Measurements from ENCODE around the gene PCSK2. TPM values are rescaled to one million over a fixed set of nuclear protein-coding genes. Genes with fewer than 3 reads are reported as not detected.

PCSK2 gene
- polyA plus RNA-seq, 4 donors: 0.87 to 1.0 (median 0.94) TPM

DNA sequence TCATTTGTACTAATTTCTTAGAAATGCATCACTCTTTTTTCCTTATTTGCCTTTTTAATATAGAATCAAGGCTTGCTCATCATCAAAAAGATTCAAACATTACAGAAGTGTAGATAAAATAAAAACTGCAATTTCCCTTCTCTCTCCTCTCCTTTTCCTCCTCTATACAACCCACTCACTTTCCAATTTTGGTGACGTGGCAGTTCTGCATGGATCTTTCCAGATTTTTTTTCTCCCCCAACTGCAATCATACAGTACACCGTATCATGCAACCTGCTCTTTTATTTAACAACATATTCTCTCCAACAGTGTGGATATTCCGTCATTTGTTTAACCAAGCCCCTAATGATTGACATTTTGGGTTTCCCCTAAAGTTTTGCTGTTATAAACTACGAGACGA is 163.8 kb downstream of the PCSK2 start:
- no peak for DNase-seq (ENCODE audit: low read depth in 4 of 4, low spot score in 3 of 4)

DNA sequence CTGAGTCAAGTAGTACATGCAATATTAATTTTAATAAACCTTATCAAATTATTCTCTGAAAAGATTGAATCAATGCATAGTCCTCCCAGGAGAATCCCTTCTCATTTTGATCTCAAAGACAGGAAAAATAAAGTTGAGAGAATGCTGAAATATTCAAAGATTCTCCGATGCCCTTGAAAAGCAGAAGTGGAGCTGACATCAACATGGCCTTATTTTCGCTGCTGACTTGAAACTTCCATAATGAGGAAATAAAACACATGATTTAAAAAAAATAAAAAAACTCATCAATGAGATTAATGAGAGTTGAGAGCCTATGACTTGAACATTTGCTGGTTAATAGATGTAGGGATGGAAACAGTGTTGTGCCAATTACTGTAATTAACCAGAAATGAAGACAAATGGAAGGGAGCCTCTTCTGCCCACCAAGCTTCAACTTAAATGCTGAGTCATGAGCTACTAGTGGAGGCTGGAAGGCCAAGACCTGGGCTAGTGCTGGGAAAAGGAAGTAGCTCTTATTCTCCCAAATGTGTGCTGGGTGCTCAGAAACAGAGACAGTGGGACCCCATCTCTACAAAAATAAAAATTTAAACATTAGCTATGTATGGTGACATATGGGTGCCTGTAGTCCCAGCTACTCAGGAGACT is 164.4 kb downstream of the PCSK2 start:
- DNase-seq (ENCODE audit: low read depth in 4 of 4, low spot score in 3 of 4): no peak

DNA sequence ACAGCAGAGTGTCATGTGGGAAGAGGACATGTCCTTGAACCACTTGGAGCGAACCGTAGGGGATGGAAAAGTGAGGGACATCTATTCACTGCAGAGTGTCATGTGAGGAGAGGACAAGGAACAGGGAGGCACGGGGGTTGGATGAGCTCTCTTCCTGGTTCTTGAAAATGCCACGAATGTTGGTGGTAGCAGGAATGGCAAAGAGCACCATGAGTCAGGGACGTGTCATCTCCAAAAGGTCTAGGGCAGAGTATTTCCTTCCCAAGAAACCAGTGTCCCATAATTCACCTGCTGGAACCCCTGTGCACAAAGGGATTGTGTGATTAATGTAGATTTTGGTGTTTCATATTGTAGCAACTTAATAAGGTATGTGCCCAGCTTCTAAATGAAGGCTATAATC is 167.6 kb downstream of the PCSK2 start:
- DNase-seq (ENCODE audit: low read depth in 4 of 4, low spot score in 3 of 4): no peak

DNA sequence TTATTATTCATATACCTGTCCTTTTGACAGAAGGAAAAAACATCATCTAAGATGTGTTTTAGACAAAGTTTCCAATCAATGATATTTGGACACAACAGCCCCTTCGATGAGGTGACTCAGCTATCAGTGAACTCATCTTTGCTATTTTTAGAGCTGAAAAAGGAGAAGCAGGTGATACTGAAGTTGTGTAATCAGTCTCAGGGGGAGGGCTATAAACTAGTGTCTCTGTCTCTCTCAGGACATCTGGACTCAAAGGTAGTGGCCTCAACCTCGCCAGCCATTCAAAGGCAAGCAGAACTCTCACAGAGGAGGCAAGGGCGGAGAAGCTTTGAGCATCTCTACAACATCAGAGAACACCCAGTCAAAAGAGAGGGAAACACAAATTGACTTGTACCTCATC is 168.9 kb downstream of the PCSK2 start:
- DNase-seq (ENCODE audit: low read depth in 4 of 4, low spot score in 3 of 4): no peak

DNA sequence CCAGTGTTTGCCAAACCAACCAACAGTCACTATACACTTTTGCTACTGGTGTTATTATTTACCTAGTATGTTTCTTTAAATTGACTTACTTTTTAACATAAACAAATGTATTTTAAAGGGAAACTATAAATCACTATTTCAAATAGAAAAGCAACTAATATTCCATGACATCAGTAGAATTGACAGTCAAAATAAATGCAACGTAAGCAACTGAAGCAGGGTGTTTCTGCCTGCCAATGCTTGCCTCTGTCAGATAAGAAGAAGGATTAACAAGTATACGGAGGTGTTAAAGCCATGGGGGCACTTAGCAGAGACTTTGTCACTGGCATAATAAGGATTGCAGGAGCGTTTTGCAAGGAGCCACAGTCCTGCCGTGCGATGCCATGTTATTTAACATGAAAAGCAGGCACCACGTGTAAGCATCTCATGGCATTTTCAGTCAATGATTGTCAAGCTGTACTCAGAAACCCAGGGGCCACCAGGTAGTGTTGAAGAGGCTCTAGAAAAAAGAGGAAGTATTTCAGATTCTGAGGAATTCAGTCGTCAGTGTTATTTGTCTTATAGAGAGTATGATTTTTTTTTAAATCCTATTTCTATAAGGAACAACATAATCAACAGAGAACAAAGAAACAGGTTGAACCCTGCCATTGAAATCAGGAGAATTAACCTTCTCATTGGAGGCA is 172.6 kb downstream of the PCSK2 start:
- no peak for DNase-seq (ENCODE audit: low read depth in 4 of 4, low spot score in 3 of 4)

DNA sequence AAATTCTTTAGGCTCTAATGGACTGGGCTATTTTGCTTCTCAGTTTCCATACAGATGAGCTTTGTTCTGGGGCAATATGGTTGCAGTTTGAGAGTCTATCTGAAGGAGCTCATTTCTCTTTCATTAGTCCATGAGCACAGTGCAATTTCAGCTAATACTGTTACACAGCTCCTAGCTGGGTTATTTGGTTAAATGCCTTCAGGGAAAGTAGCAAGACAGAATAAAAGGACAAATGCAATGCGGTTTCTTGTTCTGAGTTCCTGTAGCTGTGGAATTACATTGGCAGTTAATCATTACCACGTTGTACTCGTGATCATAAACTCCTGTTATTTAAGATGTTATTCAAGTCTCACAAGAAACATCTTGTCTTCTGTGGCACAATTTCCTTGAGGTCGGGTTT is 176.6 kb downstream of the PCSK2 start:
- DNase-seq (ENCODE audit: low read depth in 4 of 4, low spot score in 3 of 4): peak in 2 of 4 donors; percentile 34 to 39

DNA sequence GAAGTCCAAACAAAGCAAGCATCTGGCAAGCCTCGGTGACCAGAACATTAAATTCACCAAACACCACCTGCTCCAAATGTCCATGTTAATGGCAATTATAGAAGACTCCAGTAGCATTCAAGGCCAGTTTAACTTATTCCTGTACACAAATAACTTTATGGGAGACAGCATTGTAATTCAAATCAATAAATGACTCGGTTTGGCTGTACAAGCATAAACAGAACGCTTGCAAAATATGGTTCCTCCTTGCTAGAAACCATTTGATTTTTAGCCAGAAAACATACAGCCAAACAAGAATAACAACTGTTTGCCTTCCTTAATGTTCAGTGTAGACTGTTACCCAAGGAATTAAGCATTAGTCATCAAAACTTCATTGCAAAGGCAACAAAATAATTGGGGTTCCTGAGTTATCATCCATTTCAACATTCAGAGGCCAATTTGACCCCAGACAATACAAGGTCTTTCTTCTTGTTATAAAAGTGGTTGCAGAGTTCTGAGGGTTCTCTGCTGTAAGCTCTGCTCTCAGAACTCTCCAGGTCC is 179.3 kb downstream of the PCSK2 start:
- DNase-seq (ENCODE audit: low read depth in 4 of 4, low spot score in 3 of 4): no peak

DNA sequence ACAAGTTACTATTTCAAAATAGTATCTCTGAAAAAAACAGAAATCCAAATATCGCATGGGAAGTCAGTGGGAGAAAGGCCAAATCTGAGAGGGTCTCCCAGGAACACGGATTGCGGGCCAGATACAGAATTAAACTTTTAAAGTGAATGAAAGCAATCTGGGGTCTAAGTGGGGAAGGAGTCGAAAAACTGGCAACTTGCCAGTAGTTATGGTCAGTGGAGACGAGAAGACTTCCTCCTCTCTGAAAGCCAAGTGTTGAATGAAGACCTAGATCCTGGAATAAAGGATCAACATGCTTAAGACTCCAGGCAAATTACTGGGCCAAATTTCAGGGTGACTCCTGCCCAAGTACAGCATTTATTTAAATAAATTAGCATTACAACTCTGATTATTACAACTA is 180.7 kb downstream of the PCSK2 start:
- DNase-seq (ENCODE audit: low read depth in 4 of 4, low spot score in 3 of 4): no peak

DNA sequence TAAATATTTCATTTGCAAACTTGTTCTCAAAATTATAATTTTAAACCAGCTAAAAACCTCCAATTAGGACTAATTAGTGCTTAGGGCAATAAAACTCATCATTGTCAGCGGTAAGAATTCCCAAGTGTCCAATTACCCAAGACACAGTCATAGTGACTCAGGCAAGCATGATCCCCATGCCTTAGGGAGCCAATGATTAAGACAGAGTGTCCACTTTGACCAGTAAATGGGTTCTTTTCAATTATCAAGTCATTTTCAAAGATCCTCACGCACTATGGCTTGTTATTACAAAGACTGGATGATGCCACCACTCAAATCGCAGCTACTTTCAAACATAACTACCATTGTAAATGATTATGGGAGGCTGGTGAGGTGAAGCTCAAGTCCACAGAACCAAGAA is 190.4 kb downstream of the PCSK2 start:
- DNase-seq (ENCODE audit: low read depth in 4 of 4, low spot score in 3 of 4): no peak

DNA sequence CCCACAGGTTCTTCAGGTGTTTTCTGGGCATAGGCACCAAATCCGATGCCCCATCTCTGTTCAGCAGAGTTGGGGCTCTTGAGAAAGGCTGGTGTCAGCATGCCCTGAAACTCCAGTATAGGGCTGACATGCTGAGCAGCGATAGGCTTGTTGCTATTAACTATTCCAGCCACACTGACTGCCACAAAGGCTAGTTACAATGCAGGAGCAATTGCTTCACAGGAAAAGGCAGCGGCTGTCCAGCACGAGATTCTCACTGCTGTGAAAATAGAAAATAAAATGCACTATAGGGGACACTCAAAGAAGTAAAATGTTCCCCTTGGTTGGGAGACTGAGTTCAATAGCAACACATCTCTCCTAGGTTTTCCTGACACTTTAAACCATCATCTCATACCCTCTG is 191.9 kb downstream of the PCSK2 start:
- DNase-seq (ENCODE audit: low read depth in 4 of 4, low spot score in 3 of 4): no peak

DNA sequence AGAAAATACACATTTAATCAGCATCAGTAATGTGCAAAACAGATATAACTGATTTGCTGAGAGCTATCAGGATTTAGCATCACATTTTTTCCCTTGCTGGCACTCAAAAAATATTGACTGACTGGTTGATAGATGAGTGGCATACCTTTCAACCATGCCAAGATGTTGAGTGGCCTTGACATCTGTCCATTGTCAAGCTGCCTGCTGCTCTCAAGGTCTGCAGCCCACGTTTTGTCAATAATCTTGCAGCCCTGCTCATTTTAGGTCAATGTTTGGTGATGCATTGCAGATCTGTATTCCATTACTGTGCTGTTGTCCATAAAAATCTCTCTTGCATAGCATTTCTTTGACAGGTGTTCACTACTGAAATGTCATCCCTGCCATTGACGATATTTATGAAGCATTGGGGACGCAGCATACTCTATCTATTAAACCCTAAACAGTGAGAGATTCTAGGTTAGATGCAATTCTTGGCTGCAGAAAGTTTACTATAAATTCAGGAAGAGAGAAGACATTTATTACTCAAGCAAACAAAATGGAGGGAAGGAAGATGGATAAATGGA is 192.7 kb downstream of the PCSK2 start:
- DNase-seq (ENCODE audit: low read depth in 4 of 4, low spot score in 3 of 4): no peak

DNA sequence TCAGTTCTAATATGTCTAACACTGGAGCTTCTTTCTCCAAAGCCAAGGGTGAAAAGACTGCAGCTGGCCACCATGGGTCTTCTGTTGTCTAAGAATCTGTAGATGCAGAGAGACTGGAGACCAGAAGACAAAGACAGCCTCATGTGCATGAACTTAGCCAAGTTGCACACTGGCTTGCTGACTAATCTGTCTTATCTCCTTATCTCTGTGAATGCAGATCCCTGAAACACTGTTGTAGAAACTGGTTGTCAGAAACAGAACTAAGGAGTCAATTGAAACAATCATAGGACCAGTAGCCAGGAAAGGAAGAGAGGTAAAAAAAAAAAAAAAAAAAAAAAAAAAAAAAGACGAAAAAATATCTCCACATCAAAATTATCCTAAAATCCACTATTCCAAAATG is 194.7 kb downstream of the PCSK2 start:
- DNase-seq (ENCODE audit: low read depth in 4 of 4, low spot score in 3 of 4): no peak

DNA sequence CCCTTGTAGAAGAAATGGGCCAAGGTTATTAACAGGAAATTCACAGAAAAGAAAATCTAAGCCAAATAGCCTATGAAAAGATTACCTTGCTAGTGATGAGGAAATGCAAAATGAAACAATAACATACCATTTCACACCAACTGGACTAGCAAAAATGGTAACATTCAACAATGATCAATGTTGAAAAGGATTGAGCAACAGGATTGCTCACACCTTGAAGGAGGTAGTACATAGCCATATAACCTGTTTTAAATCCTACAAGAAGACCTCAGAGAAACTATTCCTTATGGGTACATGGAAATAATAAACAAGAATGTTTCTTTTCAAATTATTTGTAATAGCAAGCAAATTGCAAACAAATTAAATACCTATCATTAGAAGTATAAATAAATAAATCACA is 196.9 kb downstream of the PCSK2 start:
- no peak for DNase-seq (ENCODE audit: low read depth in 4 of 4, low spot score in 3 of 4)

DNA sequence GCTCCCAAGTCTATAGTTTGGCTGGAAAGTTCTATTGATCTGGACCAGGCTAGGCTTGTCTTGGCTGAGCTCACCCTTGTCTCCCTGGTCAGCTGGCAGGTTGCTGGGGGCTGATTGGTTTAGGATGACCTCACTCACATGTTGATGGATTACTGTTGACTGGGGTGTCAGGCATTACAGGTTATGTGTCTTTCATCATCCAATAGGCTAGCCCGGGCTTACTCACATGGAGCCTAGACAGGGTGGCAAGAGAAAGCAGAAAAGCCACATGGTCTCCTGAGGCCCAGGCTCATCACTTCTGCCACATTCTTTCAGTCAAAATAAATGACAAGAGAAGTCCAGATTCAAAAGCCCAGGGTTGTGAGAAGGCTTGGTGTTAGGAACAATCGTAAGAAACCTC is 200.8 kb downstream of the PCSK2 start:
- DNase-seq (ENCODE audit: low read depth in 4 of 4, low spot score in 3 of 4): no peak

DNA sequence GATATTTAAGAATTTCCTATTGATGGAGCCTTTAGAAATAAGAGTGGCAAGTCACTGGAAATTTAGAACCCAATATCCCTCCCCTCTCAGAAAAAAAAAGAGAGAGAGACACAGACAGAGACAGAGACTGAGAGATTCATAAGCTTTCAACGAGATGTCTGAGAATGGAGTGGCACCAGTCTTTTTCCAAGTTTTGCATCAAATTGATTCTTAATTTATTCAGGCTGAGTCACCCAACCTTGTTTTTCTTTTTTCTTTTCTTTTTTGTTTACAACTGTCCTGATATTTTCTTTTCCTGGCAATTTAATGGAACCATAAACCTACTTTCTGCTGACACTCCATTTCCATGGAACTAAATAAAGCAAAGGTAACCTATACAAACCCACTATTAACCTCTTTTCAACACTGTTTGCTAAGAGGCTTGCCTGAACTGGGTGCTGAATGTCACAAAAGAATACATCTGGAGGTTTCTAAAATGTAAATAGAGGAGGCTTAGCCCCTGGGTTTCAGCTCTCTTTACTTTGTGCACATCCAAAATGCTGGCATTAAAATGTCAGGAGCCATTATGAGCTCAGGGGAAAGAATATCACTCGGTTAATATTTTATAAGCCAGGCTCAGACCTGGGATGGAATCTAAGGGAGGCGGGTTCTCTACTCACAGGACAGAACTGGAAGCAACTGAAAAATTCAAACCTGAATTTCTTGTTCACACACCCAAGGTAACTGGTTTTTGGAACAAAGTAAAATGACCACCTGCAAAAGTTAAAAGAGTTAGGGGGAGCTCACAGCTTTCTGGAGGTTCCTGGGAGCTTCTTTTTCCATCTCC is 203.5 kb downstream of the PCSK2 start:
- no peak for DNase-seq (ENCODE audit: low read depth in 4 of 4, low spot score in 3 of 4)

DNA sequence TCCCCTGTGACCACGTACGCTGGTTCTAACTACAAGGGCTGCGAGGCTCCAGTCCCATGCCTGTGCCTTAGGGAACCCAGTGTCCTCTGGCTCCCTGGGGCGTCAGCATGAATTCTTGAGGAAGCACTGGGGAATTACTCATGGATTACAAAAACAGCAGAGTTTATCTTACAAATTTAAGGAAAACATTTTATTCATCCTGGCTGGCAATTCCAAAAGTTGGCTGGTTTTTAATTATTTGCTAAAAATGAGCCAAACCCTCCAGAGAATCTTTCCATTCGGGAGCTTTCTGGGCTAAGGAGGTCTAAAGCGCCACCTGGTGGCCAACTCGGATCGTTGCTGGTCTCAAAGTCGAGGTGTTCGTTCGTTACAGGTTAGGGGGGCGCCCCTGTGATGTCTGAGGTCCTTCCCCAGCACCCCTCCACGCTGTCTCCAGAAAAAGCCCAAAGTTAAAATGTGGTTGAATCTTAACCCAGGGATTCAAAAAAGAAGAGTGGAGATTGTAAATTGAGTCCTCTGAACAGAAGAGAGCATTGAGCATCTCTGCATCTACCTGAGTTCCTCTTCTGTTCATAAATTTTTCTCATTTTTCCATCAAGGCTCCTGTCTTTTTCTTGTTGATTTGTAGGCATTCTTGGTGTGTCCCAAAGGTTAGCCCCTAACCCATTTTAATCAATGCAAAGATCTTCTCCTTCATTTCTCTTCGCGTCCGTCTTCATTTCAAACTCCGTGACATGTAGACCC is 205.0 kb downstream of the PCSK2 start:
- peak in 2 of 4 donors; percentile 30 to 62 for DNase-seq (ENCODE audit: low read depth in 4 of 4, low spot score in 3 of 4)

DNA sequence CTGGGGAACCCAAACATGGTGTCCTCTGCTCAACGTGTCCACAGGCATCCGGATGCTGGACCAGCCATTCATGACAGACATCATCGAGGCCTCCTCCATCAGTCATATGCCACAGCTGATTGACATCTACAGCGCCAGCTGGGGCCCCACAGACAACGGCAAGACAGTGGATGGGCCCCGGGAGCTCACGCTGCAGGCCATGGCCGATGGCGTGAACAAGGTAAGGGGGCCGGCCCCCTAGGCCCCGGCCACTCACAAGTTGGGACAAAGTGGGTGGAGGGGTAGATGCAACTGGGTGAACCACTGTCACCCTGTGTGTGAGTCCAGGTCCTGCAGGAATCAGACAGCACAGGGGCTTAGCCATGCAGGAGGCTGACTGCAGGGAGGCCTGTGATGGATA is 209.8 kb downstream of the PCSK2 start:
- DNase-seq (ENCODE audit: low read depth in 4 of 4, low spot score in 3 of 4): no peak

DNA sequence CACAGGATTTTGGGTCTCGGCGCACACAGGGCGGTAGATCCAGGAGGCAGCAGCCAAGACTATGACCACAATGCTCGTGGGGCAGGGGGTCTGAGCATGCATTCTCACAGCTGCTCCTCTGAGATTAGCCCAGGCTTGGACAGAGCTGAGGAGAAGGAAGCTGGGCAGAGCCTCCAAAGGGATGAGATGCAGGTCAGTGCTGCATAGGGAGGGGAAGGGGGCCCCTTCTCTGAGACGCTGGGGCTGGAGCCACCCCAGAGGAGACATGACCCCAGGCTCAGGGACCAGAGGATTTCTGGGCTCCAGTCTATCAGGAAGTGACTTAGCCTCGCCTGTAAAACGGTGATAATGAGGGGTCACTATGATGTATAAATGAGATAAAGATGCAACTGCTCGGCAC is 210.4 kb downstream of the PCSK2 start:
- no peak for DNase-seq (ENCODE audit: low read depth in 4 of 4, low spot score in 3 of 4)

DNA sequence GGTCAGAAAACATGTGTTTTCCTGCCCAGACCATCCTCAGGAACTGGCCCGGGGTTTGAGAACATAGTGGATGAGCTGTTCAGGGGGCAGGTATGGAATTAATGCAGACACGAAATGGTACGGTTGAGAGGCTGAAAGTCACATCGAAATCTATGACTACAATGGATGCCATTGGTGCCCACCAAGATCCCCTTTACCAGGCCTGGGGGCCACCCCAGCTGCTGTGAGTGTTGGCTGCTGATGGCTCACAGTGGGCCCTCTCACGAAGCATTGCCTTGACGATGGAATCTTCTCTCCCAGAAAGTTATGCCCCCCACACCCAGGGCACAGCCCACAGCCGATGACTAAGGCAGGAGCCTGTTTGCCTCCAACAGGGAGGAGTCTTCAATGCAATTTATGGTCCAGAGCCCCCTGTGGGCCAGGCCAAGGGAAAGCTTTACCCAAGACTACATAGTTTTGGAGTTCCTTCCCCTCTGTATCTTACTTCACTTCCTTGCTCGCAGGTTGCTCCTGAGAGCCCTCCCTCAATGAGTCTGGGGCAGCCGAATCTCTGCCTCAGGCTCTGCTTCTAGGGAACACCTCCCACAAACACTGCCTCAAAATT is 211.7 kb downstream of the PCSK2 start:
- no peak for DNase-seq (ENCODE audit: low read depth in 4 of 4, low spot score in 3 of 4)
